Measurements from ENCODE around the gene HAO1. TPM values are rescaled to one million over a fixed set of nuclear protein-coding genes. Genes with fewer than 3 reads are reported as not detected.

The HAO1 gene
- total RNA-seq, 1 donor = not detected

DNA sequence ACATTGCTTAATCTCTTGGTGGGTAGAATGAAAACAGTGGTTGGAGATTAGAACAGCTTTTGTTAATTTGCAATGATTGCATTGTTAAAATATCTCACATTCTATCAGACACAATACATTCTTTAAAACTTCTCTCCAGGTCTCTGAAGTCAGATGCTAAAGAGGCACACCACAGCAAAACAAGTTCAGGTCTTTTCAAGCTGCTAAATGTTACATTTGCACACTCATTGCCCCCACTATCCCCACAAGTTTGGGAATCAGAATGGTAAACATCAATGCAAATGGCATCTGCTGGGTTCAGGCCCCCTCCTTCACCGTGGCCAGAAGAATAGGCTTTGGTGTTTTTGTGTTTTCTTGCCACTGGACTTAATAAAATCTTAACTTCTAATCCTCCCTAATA lies 10.1 kb upstream of the HAO1 start:
- no peak for TF ChIP-seq CTCF (IDR thresholded peaks at IDR 0.05; ENCODE audit: insufficient read depth, low read length)
- no peak for DNase-seq (ENCODE audit: low read depth)

GRCh38 chr20:7943891-7944290 lies 3.6 kb upstream of the HAO1 start:
- no peak for DNase-seq (ENCODE audit: low read depth)
- no peak overlapping the region for H3K4me3 ChIP-seq (ENCODE audit: low read depth, low read length)
- no peak for TF ChIP-seq CTCF (IDR thresholded peaks at IDR 0.05; ENCODE audit: insufficient read depth, low read length)

More for the DNA sequence above, 10.1 kb upstream of the HAO1 start:
- no peak overlapping the region for H3K4me3 ChIP-seq (ENCODE audit: low read depth, low read length)

- no peak overlapping the region for H3K4me3 ChIP-seq (ENCODE audit: low read depth, low read length)
- TF ChIP-seq CTCF (IDR thresholded peaks at IDR 0.05; ENCODE audit: insufficient read depth, low read length) = no peak
- no peak for DNase-seq (ENCODE audit: low read depth)
Measured at GRCh38 chr20:7939663-7940062, 595 bp downstream of the HAO1 start.

- no peak overlapping the region for H3K4me3 ChIP-seq (ENCODE audit: low read depth, low read length)
- DNase-seq (ENCODE audit: low read depth) = peak; percentile 4
Measured at GRCh38 chr20:7938058-7938457, 2.2 kb downstream of the HAO1 start.

GRCh38 chr20:7937328-7937727 lies 2.9 kb downstream of the HAO1 start:
- no peak for TF ChIP-seq CTCF (IDR thresholded peaks at IDR 0.05; ENCODE audit: insufficient read depth, low read length)
- no peak overlapping the region for H3K4me3 ChIP-seq (ENCODE audit: low read depth, low read length)
- no peak for DNase-seq (ENCODE audit: low read depth)

More at GRCh38 chr20:7938058-7938457, 2.2 kb downstream of the HAO1 start:
- TF ChIP-seq CTCF (IDR thresholded peaks at IDR 0.05; ENCODE audit: insufficient read depth, low read length) = no peak

- H3K4me3 ChIP-seq (ENCODE audit: low read depth, low read length) = no peak overlapping the region
- TF ChIP-seq CTCF (IDR thresholded peaks at IDR 0.05; ENCODE audit: insufficient read depth, low read length) = no peak
Measured at GRCh38 chr20:7935027-7935551, 5.2 kb downstream of the HAO1 start.

GRCh38 chr20:7933346-7933745 lies 6.9 kb downstream of the HAO1 start:
- DNase-seq (ENCODE audit: low read depth) = no peak
- no peak for TF ChIP-seq CTCF (IDR thresholded peaks at IDR 0.05; ENCODE audit: insufficient read depth, low read length)
- no peak overlapping the region for H3K4me3 ChIP-seq (ENCODE audit: low read depth, low read length)

More at GRCh38 chr20:7935027-7935551, 5.2 kb downstream of the HAO1 start:
- DNase-seq (ENCODE audit: low read depth) = no peak
